Inflammatory macrophage treated with lipopolysaccharide for 4 hours (primary cell): Measurements from ENCODE around the gene LENG9.
"Not testable (repeated sequence)": the region's sequence is repeated elsewhere in the genome, so short reads cannot be mapped to it uniquely, and the experiment has no call there.

Source experiments
- DNase-seq: peaks from one replicate; pipeline ENCODE4 v3.0.0-alpha.2; 2020

Gene LENG9

GRCh38 chr19:54458648-54459281 is 4.8 kb downstream of the LENG9 start:
- DNase-seq: no peak

- DNase-seq: no peak
Measured at GRCh38 chr19:54457773-54458647, 5.6 kb downstream of the LENG9 start.

DNA sequence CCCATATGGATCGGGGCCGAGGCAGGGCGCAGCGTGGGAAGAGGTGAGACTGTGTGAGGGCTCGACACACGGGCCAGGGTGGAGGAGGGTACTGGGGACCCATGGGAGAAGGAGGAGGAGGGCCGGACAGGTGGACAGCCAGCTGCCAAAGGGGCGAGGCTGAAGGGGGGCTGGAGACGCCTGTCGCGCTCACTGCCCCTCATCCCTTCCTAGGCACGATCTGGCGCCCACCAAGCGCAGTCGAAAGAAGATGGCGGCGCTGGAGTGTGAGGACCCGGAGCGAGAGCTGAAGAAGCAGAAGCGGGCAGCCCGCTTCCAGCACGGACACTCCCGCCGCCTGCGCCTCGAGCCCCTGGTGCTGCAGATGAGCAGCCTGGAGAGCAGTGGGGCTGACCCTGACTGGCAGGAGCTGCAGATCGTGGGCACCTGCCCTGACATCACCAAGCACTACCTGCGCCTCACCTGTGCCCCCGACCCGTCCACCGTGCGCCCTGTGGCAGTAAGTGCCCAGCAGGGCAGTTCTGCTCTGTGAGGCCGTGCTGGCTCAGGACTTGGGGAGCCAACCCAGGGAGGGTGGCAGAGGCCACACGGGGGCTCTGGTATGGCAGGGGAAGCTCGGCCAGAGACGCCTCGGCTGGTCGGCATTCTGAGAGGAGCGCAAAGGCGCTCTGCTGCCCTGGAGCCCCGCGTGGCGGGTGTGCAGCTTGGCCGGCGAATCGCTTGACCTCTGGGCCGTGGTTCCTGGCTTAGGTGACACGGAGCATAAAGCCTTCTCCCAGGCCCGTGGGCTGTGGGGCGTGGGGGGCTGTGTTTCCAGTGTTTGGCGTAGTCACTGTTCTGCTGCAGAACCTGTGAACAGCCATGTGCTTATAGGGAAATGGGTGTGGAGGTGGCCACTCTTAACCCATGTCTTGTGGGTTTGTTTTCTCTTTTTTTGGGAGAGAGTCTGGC is 6.9 kb downstream of the LENG9 start:
- no peak for DNase-seq

DNA sequence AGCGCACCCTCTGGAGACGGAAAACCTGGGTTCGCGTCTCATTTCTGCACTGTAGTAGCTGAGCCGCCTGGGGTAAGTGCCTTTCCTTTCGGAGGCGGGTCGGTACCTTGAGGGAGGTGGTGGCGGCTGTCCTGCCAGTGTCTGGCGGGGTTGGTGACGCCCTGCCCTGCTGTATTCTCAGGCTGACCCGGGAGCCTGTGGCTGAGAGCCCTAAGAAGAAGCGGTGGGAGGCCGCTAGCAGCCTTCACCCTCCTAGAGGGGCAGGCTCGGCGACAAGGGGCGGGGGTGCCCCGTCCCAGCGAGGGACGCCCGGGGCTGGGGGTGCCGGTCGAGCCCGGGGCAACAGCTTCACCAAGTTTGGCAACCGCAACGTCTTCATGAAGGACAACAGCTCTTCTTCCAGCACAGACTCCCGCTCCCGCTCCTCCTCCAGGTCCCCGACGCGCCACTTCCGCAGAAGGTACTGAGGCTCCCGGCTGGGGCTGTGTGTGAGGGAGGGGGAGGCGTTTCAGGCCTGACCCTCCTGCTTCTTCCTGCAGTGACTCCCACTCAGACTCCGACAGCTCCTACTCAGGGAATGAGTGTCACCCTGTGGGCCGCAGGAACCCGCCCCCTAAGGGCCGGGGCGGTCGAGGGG is 7.7 kb downstream of the LENG9 start:
- no peak for DNase-seq

GRCh38 chr19:54454781-54455675 is 8.6 kb downstream of the LENG9 start:
- DNase-seq: no peak

GRCh38 chr19:54453921-54454780 is 9.4 kb downstream of the LENG9 start:
- no peak for DNase-seq

- DNase-seq: no peak
Measured at GRCh38 chr19:54452626-54453025, 11.0 kb downstream of the LENG9 start.

GRCh38 chr19:54451997-54452396 is 11.6 kb downstream of the LENG9 start:
- DNase-seq: no peak

DNA sequence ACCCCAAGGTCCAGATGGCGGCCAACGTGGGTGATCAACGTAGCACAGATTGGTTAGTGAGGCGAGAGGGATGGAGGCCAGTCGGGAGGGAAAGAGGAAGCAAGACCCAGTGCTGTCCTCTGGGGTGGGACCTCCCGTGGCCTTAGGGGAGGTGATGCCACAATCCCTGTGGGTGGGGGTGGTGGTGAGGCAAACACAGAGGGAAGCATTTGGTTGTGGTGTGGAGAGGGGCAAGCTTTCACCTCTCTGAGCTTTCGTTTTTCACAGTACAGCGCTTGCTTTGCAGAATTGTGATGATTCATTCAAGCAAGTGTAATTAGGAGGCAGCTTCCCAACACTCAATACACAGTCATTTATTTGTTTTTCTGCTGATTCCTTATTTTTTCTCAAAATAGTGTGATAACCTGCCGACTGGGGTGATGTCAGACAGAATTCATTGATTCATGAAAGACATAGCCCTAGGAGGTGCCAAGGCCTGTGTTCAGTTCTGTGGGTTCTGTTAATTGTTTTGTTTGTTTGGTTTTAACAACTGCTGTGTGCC is 12.2 kb downstream of the LENG9 start:
- DNase-seq: peak; percentile 98

DNA sequence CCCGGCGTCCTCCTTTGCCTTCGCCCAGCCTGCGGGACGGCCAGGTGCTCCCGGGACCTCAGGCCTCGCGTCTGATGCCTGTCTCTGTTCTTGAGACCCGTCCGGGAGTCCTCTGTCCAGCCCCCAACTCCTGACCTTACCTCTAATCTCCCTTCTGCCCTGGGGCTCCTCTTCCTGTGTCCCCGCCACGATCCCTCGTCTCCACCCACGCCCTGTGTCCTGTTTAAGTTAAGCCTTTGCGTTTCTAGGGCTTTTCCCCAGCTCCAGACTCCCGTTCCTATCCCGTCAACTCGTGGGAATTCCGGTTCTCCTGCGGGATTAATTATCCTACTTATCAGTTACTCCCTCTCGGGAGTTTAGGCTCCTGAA is 13.9 kb downstream of the LENG9 start:
- no peak for DNase-seq

GRCh38 chr19:54448774-54449700 is 14.5 kb downstream of the LENG9 start, which contains the start of gene LENG8:
TSS of gene LENG8 (plus strand) at chr19:54449199. CDS start at chr19:54451345, 2,146 bp downstream.
- DNase-seq: peak; percentile 99

DNA sequence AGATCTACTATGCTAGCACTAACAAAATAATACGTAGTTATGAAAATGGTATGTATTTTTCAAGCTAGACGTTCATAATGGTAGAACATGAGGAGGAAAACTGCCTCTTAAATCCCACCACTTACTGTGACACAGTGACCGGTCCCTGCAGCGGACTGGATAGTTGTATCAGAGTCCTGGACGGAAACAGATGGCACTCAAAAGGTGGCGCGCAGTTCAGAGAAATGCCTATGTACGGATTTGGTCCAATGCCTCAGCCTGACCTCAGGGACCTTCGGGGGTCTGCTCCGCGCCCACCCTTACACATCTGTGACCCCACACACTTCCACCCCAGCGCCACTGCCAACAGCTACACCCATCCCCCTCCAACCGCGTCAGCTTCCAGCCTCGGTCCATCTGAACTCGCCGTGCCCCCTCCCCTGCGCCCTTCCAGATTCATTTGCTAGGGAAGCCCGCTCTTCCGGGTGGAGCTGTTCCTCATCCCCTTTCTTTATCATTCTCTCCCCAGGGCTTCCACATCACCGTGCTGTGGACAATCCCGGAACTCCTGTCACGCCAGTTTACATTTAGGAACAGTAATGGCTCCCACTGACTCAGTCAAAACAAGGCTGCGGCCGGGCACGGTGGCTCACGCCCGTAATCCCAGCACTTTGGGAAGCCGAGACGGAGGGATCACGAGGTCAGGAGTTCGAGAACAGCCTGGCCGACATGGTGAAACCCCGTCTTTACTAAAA is 15.4 kb downstream of the LENG9 start:
- peak; percentile 67 for DNase-seq

DNA sequence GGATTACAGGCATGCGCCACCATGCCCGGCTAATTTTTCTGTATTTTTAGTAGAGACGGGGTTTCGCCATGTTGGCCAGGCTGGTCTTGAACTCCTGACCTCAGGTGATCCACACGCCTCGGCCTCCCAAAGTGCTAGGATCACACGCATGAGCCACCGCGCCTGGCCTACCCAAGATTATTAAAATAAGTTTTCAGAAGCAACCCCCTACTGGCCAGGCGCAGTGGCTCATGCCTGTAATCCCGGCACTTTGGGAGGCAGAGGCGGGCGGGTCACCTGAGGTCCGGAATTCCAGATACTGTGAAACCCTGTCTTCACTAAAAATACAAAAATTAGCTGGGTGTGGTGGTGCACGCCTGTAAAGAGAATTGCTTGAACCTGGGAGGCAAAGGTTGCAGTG is 17.2 kb downstream of the LENG9 start:
- DNase-seq: not testable (repeated sequence)

DNA sequence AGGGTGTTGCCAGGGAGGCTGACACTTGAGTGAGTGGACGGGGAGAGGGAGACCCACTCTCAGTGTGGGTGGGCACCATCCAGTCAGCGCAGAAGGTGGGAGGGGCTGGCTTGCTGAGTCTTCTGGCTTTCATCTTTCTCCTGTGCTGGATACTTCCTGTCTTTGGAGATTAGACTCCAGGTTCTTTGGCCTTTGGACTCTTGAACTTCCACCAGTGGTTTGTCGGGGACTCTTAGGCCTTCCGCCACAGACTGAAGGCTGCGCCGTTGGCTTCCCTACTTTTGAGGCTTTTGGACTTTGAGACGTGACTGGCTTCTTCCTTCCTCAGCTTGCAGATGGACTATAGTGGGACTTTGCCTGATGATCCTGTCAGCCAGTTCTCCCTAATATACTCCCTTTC is 18.8 kb downstream of the LENG9 start:
- no peak for DNase-seq

DNA sequence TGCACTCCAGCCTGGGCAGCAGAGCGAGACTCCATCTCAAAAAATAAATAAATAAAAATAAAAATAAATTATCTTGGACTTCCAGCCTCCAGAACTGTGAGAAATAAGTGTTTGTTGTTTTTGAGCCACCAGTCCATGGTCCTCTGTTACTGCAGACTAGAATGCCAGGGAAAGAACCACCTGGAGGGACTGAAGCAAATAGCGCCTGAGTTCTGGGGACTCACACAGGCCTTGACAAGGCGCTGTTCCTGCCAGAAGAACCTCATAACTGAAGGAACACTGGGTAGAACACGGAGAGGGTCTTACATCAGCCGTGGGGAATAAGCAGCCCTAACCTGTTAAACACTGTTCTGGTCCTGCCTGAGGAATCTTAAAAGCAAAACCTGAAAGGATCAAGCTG is 22.9 kb downstream of the LENG9 start:
- no peak for DNase-seq

GRCh38 chr19:54439174-54439851 is 24.3 kb downstream of the LENG9 start:
- peak; percentile 18 for DNase-seq

DNA sequence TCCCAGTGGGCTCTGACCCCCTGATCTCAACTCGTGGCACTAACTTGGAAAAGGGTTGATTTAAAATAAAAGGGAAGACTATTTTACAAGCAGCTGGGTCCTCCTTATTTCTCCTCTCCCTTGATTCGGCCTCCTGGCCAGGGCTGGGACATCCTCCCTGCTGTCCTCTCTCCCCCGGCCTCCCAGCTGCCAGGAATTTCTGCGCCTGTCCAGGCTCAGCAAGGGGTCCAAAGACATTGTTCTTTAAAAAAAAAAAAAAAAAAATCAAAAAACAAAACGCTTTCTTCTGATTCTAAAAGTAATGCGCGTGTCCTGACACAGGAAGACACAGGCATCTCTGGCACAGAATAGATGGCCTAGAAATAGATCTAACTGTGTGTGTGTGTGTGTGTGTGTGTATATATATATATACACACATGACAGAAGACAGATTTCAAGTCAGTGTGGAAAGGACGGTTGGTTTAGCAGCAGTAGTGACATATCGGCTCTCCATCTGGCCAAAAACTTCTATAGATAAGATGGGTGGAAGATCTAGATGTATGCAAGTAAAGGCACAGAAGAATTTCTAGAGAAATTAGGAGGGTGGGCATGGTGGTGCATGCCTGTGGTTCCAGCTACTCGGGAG is 26.8 kb downstream of the LENG9 start:
- DNase-seq: no peak
